PC-9 (cell line): Measurements from ENCODE around the gene LY6G6D. TPM values are rescaled to one million over a fixed set of nuclear protein-coding genes. Genes with fewer than 3 reads are reported as not detected.

Experiments
- BruUV-seq: library from RNA; stranded (reverse); fragments of 400-500 nt; replicated peaks from 2 replicates; lab custom pipeline; 2021; lab: Mats Ljungman, UMichigan
- CTCF ChIA-PET: fragments of 300-600 bp; sonication (Branson Sonifier 250); formaldehyde crosslinking; loops from one replicate; lab custom pipeline; 2022; ENCODE audit warnings: antibody characterized with exemption; lab: Charles Lee
- POLR2A ChIA-PET: fragments of 300-600 bp; sonication (Branson Sonifier 250); formaldehyde crosslinking; loops from one replicate; lab custom pipeline; 2022; ENCODE audit warnings: antibody characterized with exemption; ENCODE audit not compliant: unreplicated experiment; lab: Charles Lee
- DNase-seq, 2 experiments: peaks; one replicate each; pipeline versions ENCODE4 v3.0.0 to v3.0.0-alpha.2; 2015 to 2022; ENCODE audit warnings: mixed read lengths in 1 of 2
- H2AFZ ChIP-seq: fragments of 200-600 bp; sonication (generic); 2 replicates; pipeline ENCODE4 v1.8.1; 2017; ENCODE audit warnings: antibody characterized with exemption
- H3F3A ChIP-seq: fragments of 200-600 bp; sonication (generic); 2 replicates; pipeline ENCODE4 v1.8.1; 2017; ENCODE audit warnings: antibody characterized with exemption, mild to moderate bottlenecking, low read depth; ENCODE audit not compliant: insufficient read depth
- H3K27ac ChIP-seq: fragments of 200-600 bp; sonication (generic); 2 replicates; pipeline ENCODE4 v1.6.1; 2016; ENCODE audit warnings: mixed run types
- H3K27me3 ChIP-seq: fragments of 200-600 bp; sonication (generic); 2 replicates; pipeline ENCODE4 v1.6.1; 2016; ENCODE audit warnings: low read depth, mixed run types; ENCODE audit not compliant: insufficient read depth
- H3K36me3 ChIP-seq: fragments of 200-600 bp; sonication (generic); 2 replicates; pipeline ENCODE4 v1.6.1; 2016; ENCODE audit warnings: low read depth, mixed run types
- H3K4me1 ChIP-seq: fragments of 200-600 bp; sonication (generic); replicated peaks from 2 replicates; pipeline ENCODE4 v1.6.1; 2016; ENCODE audit warnings: mixed run types; ENCODE audit not compliant: insufficient read depth
- H3K4me2 ChIP-seq: fragments of 200-600 bp; sonication (generic); 2 replicates; pipeline ENCODE4 v1.6.1; 2017; ENCODE audit warnings: mixed run types
- H3K4me3 ChIP-seq: fragments of 200-600 bp; sonication (generic); 2 replicates; pipeline ENCODE4 v1.6.1; 2016; ENCODE audit warnings: mixed run types
- H3K79me2 ChIP-seq: fragments of 200-600 bp; sonication (generic); 2 replicates; pipeline ENCODE4 v1.6.1; 2017; ENCODE audit warnings: low read depth, mixed run types
- H3K9me2 ChIP-seq: fragments of 200-600 bp; sonication (generic); 2 replicates; pipeline ENCODE4 v1.8.1; 2017; ENCODE audit warnings: mild to moderate bottlenecking; ENCODE audit not compliant: insufficient read depth
- H3K9me3 ChIP-seq: fragments of 200-600 bp; sonication (generic); 2 replicates; pipeline ENCODE4 v1.8.1; 2016; ENCODE audit warnings: low read depth; ENCODE audit not compliant: insufficient read depth
- H4K20me1 ChIP-seq: fragments of 200-600 bp; sonication (generic); 2 replicates; pipeline ENCODE4 v1.8.1; 2017; ENCODE audit not compliant: insufficient read depth
- EZH2 ChIP-seq: fragments of 200-600 bp; sonication (generic); IDR thresholded peaks from 2 replicates; pipeline ENCODE4 v1.8.0; 2017; ENCODE audit warnings: antibody characterized with exemption, low read depth
- intact Hi-C: fragments of 100-400 bp; cut with micrococcal nuclease; formaldehyde crosslinking; loops from one replicate; pipeline ENCODE4 v1.10.0; 2022; ENCODE audit not compliant: unreplicated experiment
- total RNA-seq: library from RNA; stranded (reverse); gene quantifications from 2 replicates; pipeline ENCODE4 v1.2.3, GENCODE V29; 2021
- TF ChIP-seq, protein P1 (sequence below): fragments of 200-600 bp; sonication (generic); conservative IDR thresholded peaks from 2 replicates; pipeline ENCODE4 v1.6.1; 2017; ENCODE audit warnings: mixed run types, antibody characterized with exemption, mild to moderate bottlenecking, moderate library complexity

LY6G6D gene
- total RNA-seq, 1 experiment from 2014 or later = not detected

DNA sequence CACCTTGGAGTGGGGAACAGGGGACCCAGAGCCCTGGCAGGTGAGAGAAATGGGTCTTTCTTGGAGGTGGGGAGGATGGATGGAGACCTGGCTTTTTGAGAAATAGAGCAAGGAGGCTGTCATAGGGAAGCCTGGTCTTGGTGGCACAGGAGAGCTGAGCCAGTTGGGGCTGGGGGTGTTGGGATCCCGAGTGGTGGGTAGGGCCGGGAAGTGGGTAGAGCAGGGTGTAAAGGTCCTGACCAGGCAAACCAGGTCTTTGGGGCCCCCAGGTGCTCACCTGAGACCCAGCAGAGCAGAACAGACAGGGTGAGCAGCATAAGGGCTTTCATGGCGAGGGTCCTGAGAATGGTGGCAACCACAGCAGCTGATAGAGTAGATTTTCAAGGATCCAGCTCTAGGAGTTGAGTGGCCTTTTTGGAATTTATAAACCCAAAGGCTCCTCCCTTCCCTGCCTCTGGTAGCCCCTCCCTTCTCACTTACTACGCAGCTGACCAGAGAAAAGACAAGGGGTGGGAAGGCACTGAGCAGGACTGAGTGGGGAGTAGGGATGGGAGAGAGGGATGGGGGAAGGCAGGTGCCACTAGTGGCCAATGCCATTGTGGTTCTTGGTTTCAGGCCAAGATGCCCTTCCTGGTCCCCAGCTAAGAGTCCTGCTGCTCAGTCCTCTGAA is 6.3 kb downstream of the LY6G6D start, which contains the start of gene LY6G6C:
TSS of gene LY6G6C (minus strand) at position 396 of the 670 bp plus-strand sequence. CDS start at position 329, 67 bp downstream.
- H3K4me2 ChIP-seq = peak within 1 kb of the TSS; percentile 59
- intact Hi-C loops = no loop called here
- TF ChIP-seq, protein P1, sequence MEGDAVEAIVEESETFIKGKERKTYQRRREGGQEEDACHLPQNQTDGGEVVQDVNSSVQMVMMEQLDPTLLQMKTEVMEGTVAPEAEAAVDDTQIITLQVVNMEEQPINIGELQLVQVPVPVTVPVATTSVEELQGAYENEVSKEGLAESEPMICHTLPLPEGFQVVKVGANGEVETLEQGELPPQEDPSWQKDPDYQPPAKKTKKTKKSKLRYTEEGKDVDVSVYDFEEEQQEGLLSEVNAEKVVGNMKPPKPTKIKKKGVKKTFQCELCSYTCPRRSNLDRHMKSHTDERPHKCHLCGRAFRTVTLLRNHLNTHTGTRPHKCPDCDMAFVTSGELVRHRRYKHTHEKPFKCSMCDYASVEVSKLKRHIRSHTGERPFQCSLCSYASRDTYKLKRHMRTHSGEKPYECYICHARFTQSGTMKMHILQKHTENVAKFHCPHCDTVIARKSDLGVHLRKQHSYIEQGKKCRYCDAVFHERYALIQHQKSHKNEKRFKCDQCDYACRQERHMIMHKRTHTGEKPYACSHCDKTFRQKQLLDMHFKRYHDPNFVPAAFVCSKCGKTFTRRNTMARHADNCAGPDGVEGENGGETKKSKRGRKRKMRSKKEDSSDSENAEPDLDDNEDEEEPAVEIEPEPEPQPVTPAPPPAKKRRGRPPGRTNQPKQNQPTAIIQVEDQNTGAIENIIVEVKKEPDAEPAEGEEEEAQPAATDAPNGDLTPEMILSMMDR = no peak
- TF ChIP-seq EZH2 = no peak
- H3K9me3 ChIP-seq = no peaks in the 10 kb centered on the region
- no TSS peak for BruUV-seq
- POLR2A ChIA-PET = no interaction called here
- no peaks in the 10 kb centered on the region for H3K27me3 ChIP-seq
- no peaks in the 10 kb centered on the region for H3K9me2 ChIP-seq
- no peaks in the 10 kb centered on the region for H4K20me1 ChIP-seq
- 0 out of 2 replicates have a peak within 1 kb of the TSS, but pooled peaks have one; percentile 5 for H3K27ac ChIP-seq
- CTCF ChIA-PET = no interaction called here
- H3K36me3 ChIP-seq = no peaks in the 10 kb centered on the region
- H3K4me1 ChIP-seq = peaks cover 42% of the 10 kb centered on the region
- no peaks in the 10 kb centered on the region for H3K79me2 ChIP-seq
- H2AFZ ChIP-seq = no peak within 1 kb of the TSS
- DNase-seq = no peak
- peaks cover 32% of the 10 kb centered on the region; the same call in 1 of the 2 replicates for H3F3A ChIP-seq
- H3K4me3 ChIP-seq = no peak within 1 kb of the TSS

DNA sequence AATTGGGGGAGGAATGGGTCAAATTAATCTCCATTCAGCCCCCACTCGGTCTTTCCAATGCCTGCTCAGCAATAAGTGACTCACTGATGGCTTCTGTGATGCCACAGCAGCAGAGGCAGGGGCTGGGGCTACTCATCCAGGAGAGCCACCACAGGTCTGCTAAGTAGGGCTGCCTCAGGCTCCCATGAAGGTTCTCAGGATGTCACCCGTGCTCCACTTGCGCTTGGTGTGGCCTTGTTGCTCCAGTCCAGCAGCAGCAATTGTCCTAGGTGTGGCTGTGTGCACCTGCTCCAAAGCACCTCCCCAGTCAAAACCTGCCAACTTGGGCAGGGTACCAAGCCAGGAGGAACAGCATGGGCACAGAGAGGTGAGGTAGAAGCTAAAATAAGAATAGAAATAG is 7.0 kb downstream of the LY6G6D start:
- no peaks in the 10 kb centered on the region for H3K9me2 ChIP-seq
- H3K27ac ChIP-seq = no peak overlapping the region
- TF ChIP-seq, protein P1 = no peak
- TF ChIP-seq EZH2 = no peak
- no peak overlapping the region for H3K4me3 ChIP-seq
- H3K27me3 ChIP-seq = no peaks in the 10 kb centered on the region
- H4K20me1 ChIP-seq = no peaks in the 10 kb centered on the region
- H3K4me1 ChIP-seq = peaks cover 41% of the 10 kb centered on the region
- no peak for DNase-seq
- H3K36me3 ChIP-seq = no peaks in the 10 kb centered on the region
- no TSS peak for BruUV-seq
- POLR2A ChIA-PET = no interaction called here
- no peaks in the 10 kb centered on the region for H3K9me3 ChIP-seq
- no peak overlapping the region for H3K4me2 ChIP-seq
- H2AFZ ChIP-seq = no peak overlapping the region
- CTCF ChIA-PET = no interaction called here
- intact Hi-C loops = no loop called here
- H3F3A ChIP-seq = peaks cover 37% of the 10 kb centered on the region; the same call in 1 of the 2 replicates
- no peaks in the 10 kb centered on the region for H3K79me2 ChIP-seq

DNA sequence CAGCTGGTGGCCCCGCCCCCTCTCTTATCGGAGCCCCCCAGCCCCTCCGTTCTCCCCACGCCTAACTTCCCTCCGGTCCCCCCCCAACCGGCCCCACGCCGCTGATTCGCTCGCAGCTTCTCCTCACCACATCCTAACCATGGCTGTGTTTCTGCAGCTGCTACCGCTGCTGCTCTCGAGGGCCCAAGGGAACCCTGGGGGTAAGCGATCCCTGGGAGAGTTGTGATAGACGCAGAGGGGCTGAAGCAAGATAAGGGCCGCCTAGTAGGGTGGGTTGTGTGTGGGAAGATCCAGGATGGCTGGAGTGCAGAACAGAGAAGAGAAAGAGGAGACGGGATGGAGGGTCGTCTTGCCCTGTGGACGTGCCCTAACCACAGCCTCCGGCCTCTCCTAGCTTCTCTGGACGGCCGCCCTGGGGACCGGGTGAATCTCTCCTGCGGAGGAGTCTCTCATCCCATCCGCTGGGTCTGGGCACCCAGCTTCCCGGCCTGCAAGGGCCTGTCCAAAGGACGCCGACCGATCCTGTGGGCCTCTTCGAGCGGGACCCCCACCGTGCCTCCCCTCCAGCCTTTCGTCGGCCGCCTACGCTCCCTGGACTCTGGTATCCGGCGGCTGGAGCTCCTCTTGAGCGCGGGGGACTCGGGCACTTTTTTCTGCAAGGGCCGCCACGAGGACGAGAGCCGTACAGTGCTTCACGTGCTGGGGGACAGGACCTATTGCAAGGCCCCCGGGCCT is 8.3 kb downstream of the LY6G6D start, which contains the start of gene MPIG6B:
TSS of gene MPIG6B (plus strand) at position 129 of the 735 bp plus-strand sequence. CDS start at position 140, 11 bp downstream.
- no peak for DNase-seq
- no peak for TF ChIP-seq EZH2
- TF ChIP-seq, protein P1 = no peak
- CTCF ChIA-PET = no interaction called here
- BruUV-seq = no TSS peak
- no peaks in the 10 kb centered on the region for H3K36me3 ChIP-seq
- no peak within 1 kb of the TSS for H3K4me2 ChIP-seq
- H3K27me3 ChIP-seq = no peaks in the 10 kb centered on the region
- no peaks in the 10 kb centered on the region for H3K79me2 ChIP-seq
- H3F3A ChIP-seq = peaks cover 34% of the 10 kb centered on the region; the same call in 1 of the 2 replicates
- H3K9me2 ChIP-seq = no peaks in the 10 kb centered on the region
- no peak within 1 kb of the TSS for H3K27ac ChIP-seq
- intact Hi-C loops = no loop called here
- POLR2A ChIA-PET = no interaction called here
- no peak within 1 kb of the TSS for H3K4me3 ChIP-seq
- H3K4me1 ChIP-seq = peaks cover 29% of the 10 kb centered on the region
- no peaks in the 10 kb centered on the region for H4K20me1 ChIP-seq
- H2AFZ ChIP-seq = no peak within 1 kb of the TSS
- H3K9me3 ChIP-seq = no peaks in the 10 kb centered on the region
